Measurements from ENCODE around the gene CSGALNACT2.

- no peak for TF ChIP-seq CTCF (IDR thresholded peaks at IDR 0.05; ENCODE audit: borderline replicate concordance, extremely low read depth, low read length, poor library complexity, severe bottlenecking)
- no peak for TF ChIP-seq EZH2 (IDR thresholded peaks at IDR 0.05; ENCODE audit: borderline replicate concordance, low read depth, low read length, severe bottlenecking)
These were observed 63.4 kb downstream of the CSGALNACT2 start for GRCh38 chr10:43201545-43202131.

Data from DND-41 (cell line).